OCI-LY7 (cell line): Measurements from ENCODE around the gene RIMKLB. TPM values are rescaled to one million over a fixed set of nuclear protein-coding genes. Genes with fewer than 3 reads are reported as not detected.
"Not testable (repeated sequence)": the region's sequence is repeated elsewhere in the genome, so short reads cannot be mapped to it uniquely, and the experiment has no call there.

Experiments used
- BruUV-seq: library from RNA; stranded (reverse); fragments of 400-500 nt; replicated peaks from 2 replicates; lab custom pipeline; 2021; lab: Mats Ljungman, UMichigan
- CTCF ChIA-PET: fragments of 300-600 bp; sonication (Branson Sonifier 250); formaldehyde crosslinking; loops from one replicate; lab custom pipeline; 2022; ENCODE audit warnings: antibody characterized with exemption; ENCODE audit not compliant: unreplicated experiment; lab: Charles Lee
- POLR2A ChIA-PET: fragments of 300-600 bp; sonication (Branson Sonifier 250); formaldehyde crosslinking; loops from one replicate; lab custom pipeline; 2022; ENCODE audit warnings: antibody characterized with exemption; lab: Charles Lee
- DNase-seq: peaks from one replicate; pipeline ENCODE4 v3.0.0-alpha.2; 2015; ENCODE audit warnings: low spot score
- H2AFZ ChIP-seq: fragments of 200-600 bp; sonication (generic), shearing (Covaris generic); 2 replicates; pipeline ENCODE4 v1.6.1; 2014; ENCODE audit warnings: mild to moderate bottlenecking, antibody characterized with exemption, low read length, moderate library complexity
- H3K27ac ChIP-seq: fragments of 200-600 bp; sonication (generic); 2 replicates; pipeline ENCODE4 v1.5.1; 2014; ENCODE audit warnings: mixed run types, low read depth, mild to moderate bottlenecking, moderate library complexity, low read length, inconsistent platforms; ENCODE audit not compliant: poor library complexity, severe bottlenecking
- H3K36me3 ChIP-seq: fragments of 200-600 bp; sonication (generic); 2 replicates; pipeline ENCODE4 v1.6.1; 2014; ENCODE audit warnings: mild to moderate bottlenecking, antibody characterized with exemption, low read length, moderate library complexity, mixed read lengths; ENCODE audit not compliant: insufficient read depth
- H3K4me1 ChIP-seq: fragments of 200-600 bp; sonication (generic); 2 replicates; pipeline ENCODE4 v1.5.1; 2014; ENCODE audit warnings: mild to moderate bottlenecking, low read length; ENCODE audit not compliant: insufficient read depth, poor library complexity, severe bottlenecking
- H3K4me2 ChIP-seq: fragments of 200-600 bp; sonication (generic); 2 replicates; pipeline ENCODE4 v1.6.1; 2014; ENCODE audit warnings: mild to moderate bottlenecking, low read length
- H3K4me3 ChIP-seq: fragments of 200-600 bp; sonication (generic); 2 replicates; pipeline ENCODE4 v1.5.1; 2014; ENCODE audit warnings: mild to moderate bottlenecking, low read depth, low read length; ENCODE audit not compliant: poor library complexity, severe bottlenecking
- H3K79me2 ChIP-seq: fragments of 200-600 bp; sonication (generic); 2 replicates; pipeline ENCODE4 v1.6.1; 2016; ENCODE audit warnings: low read depth, mild to moderate bottlenecking, low read length, moderate library complexity, mixed read lengths; ENCODE audit not compliant: insufficient read depth
- H3K9me2 ChIP-seq: fragments of 200-600 bp; sonication (generic); 2 replicates; pipeline ENCODE4 v1.6.1; 2016; ENCODE audit warnings: mild to moderate bottlenecking, low read length, mixed read lengths; ENCODE audit not compliant: insufficient read depth
- H3K9me3 ChIP-seq: fragments of 200-600 bp; sonication (generic); 2 replicates; pipeline ENCODE4 v1.6.1; 2014; ENCODE audit warnings: mild to moderate bottlenecking, mixed run types, low read length, mixed read lengths
- H4K20me1 ChIP-seq: fragments of 200-600 bp; sonication (generic); 2 replicates; pipeline ENCODE4 v1.6.1; 2014; ENCODE audit warnings: mild to moderate bottlenecking, antibody characterized with exemption, low read length, moderate library complexity, mixed read lengths; ENCODE audit not compliant: insufficient read depth
- CTCF ChIP-seq: fragments of 200-600 bp; sonication (generic); conservative IDR thresholded peaks from 2 replicates; pipeline ENCODE4 v1.5.1; 2014; ENCODE audit warnings: mild to moderate bottlenecking, antibody characterized with exemption, low read length, moderate library complexity, mixed read lengths
- EZH2phosphoT487 ChIP-seq: fragments of 200-600 bp; sonication (generic); IDR thresholded peaks from 2 replicates; pipeline ENCODE4 v1.6.1; 2018; ENCODE audit warnings: low read depth, borderline replicate concordance, mild to moderate bottlenecking, mixed run types, antibody characterized with exemption, low read length, moderate library complexity, mixed read lengths
- intact Hi-C: fragments of 100-400 bp; cut with micrococcal nuclease; formaldehyde crosslinking; loops from one replicate; pipeline ENCODE4 v1.10.0; 2022; ENCODE audit not compliant: unreplicated experiment
- total RNA-seq, 2 experiments: library from RNA; depleted of rRNA in 1 of 2; stranded (reverse); fragments of >200 nt in 1 of 2; shearing (Covaris generic) in 1 of 2; gene quantifications; 2 replicates each; pipeline ENCODE4 v1.2.3, GENCODE V29; 2014 to 2022

The RIMKLB gene
- total RNA-seq, 2 experiments from 2014 or later, result 84.6 to 109 TPM

GRCh38 chr12:8810112-8810511 is 112.3 kb downstream of the RIMKLB start:
- BruUV-seq, H2AFZ ChIP-seq, intact Hi-C loops, H3K9me3 ChIP-seq, POLR2A ChIA-PET, CTCF ChIA-PET, H4K20me1 ChIP-seq, DNase-seq, H3K9me2 ChIP-seq, H3K4me1 ChIP-seq, H3K79me2 ChIP-seq, H3K36me3 ChIP-seq, H3K4me2 ChIP-seq, H3K4me3 ChIP-seq, H3K27ac ChIP-seq: not testable (repeated sequence)

GRCh38 chr12:8813572-8814357 is 116.0 kb downstream of the RIMKLB start:
- H4K20me1 ChIP-seq, result no peaks in the 10 kb centered on the region
- H3K4me2 ChIP-seq, result no peak overlapping the region
- CTCF ChIA-PET, result no interaction called here
- H3K36me3 ChIP-seq, result no peaks in the 10 kb centered on the region
- no peaks in the 10 kb centered on the region for H3K79me2 ChIP-seq
- H3K27ac ChIP-seq, result no peak overlapping the region
- intact Hi-C loops, result no loop called here
- no peaks in the 10 kb centered on the region for H3K9me2 ChIP-seq
- no TSS peak for BruUV-seq
- DNase-seq, result no peak
- H3K9me3 ChIP-seq, result no peaks in the 10 kb centered on the region
- no peak overlapping the region for H3K4me3 ChIP-seq
- TF ChIP-seq CTCF (no peak), EZH2phosphoT487 (no peak)
- H3K4me1 ChIP-seq, result no peaks in the 10 kb centered on the region
- H2AFZ ChIP-seq, result no peak overlapping the region
- POLR2A ChIA-PET, result no interaction called here

- no peak overlapping the region for H3K4me2 ChIP-seq
- intact Hi-C loops, result no loop called here
- no peaks in the 10 kb centered on the region for H4K20me1 ChIP-seq
- H3K4me1 ChIP-seq, result no peaks in the 10 kb centered on the region
- no peak for DNase-seq
- H2AFZ ChIP-seq, result no peak overlapping the region
- no peaks in the 10 kb centered on the region for H3K9me3 ChIP-seq
- H3K79me2 ChIP-seq, result no peaks in the 10 kb centered on the region
- POLR2A ChIA-PET, result interaction anchor here (0.8 kb wide), 1 partner anchor 14 kb away, joined by 3 read pairs; no protein-coding TSS in a partner anchor
- H3K4me3 ChIP-seq, result no peak overlapping the region
- CTCF ChIA-PET, result interaction anchor here (0.6 kb wide), 1 partner anchor 220 kb away, joined by 3 read pairs; no protein-coding TSS in a partner anchor
- no peaks in the 10 kb centered on the region for H3K36me3 ChIP-seq
- no peaks in the 10 kb centered on the region for H3K9me2 ChIP-seq
- TF ChIP-seq EZH2phosphoT487 (no peak), CTCF (no peak)
- BruUV-seq, result no TSS peak
- H3K27ac ChIP-seq, result no peak overlapping the region
These were observed 118.8 kb downstream of the RIMKLB start for GRCh38 chr12:8816448-8817050.
